ENCODE results near the gene ATP8B3.

The ATP8B3 gene

DNA sequence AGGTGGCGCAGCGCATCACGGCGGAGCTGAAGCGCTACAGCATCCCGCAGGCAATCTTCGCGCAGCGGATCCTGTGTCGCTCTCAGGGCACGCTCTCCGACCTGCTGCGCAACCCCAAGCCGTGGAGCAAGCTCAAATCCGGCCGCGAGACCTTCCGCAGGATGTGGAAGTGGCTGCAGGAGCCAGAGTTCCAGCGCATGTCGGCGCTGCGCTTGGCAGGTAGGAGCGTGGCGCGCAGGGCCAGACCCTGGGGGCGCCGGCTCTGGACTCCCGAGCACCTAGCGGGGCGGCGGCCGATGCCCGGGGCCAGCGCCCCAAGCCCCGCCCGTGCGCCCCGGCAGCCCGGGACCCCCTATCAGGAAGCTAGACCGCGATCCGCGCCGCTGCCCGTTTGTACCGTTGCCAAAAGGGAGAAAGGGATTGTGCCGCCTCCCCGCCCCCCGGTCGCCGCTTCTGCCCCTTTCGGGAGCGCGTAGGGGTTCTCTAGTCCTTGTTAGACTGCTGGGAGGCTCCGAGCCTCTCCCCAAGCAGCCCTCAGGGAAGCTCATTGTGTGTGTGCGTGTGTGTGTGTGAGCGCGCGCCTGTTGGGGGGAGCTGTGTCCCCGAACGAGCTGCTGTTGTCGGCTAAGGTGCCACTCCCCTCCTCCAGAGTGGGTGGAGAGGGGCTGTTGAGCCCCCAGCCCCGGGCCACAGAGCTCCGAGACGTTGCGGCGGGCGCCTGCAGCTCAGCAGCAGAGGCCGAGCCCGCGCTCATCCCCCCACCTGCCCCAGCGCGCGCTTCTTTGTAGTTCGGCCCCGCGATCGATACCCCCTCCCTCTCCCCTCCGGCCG lies 57.2 kb downstream of the ATP8B3 start:
- DNase-seq, result no peak

DNA sequence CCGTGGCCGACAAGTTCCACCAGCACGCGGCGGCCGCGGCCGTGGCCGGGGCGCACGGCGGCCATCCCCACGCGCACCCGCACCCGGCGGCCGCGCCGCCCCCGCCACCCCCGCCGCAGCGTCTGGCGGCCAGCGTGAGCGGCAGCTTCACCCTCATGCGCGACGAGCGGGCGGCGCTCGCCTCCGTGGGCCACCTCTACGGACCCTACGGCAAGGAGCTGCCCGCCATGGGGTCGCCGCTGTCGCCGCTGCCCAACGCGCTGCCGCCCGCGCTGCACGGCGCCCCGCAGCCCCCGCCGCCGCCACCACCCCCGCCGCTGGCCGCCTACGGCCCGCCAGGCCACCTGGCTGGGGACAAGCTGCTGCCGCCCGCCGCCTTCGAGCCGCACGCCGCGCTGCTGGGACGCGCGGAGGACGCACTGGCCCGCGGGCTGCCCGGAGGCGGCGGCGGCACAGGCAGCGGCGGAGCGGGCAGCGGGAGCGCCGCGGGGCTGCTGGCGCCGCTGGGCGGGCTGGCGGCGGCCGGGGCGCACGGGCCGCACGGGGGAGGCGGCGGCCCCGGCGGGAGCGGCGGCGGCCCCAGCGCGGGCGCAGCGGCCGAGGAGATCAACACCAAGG lies 57.9 kb downstream of the ATP8B3 start:
- DNase-seq, result no peak

DNA sequence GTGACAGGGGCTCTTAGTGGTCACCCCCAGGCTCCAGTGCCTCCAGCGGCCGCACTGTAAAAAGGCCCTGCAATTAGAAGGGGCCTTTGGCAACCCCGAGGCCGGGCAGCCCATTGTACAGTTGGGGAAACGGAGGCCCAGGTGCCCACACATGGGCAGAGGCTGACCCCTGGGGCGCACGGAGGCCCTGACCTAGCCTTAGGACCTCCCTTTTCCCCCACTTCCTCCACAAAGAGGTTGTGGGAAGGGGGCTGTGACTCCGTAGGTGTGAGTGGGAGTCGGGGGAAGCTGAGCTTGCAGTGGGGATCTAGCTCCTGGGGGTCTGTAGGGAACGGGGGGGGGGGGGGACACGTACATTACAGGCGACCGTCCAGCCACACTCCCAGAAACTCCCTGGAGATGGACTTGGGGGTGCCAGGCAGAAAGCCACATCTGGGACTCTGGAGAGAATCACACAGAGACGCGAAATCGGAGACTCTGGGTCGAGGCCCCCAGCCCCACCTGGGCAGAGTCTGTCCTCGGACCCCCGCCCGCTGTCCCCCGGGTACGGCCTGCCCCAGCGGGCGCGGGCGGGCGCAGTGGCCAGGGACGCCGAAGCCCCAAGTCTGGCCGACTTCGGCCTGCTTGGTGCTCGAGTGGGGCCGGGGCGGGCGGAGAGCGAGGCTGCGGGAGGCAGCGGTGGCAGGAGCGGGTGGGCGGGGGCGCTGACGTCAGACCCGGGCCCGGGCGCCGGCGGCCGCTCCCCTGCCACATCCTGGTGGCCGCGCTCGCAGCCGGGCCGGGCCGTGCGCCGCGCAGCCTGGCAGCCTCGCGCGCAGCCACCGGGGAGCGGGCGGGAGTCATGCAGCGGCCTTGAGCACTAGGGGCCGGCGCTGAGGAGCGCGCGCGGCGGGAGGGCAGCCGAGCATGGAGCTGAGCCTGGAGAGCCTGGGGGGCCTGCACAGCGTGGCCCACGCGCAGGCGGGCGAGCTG lies 59.0 kb downstream of the ATP8B3 start, which contains the start of gene ONECUT3:
Gene ONECUT3, plus strand, starts transcription at position 750 of the 972 bp plus-strand sequence. Its CDS starts 157 bp downstream, at position 907.
- no peak for DNase-seq

DNA sequence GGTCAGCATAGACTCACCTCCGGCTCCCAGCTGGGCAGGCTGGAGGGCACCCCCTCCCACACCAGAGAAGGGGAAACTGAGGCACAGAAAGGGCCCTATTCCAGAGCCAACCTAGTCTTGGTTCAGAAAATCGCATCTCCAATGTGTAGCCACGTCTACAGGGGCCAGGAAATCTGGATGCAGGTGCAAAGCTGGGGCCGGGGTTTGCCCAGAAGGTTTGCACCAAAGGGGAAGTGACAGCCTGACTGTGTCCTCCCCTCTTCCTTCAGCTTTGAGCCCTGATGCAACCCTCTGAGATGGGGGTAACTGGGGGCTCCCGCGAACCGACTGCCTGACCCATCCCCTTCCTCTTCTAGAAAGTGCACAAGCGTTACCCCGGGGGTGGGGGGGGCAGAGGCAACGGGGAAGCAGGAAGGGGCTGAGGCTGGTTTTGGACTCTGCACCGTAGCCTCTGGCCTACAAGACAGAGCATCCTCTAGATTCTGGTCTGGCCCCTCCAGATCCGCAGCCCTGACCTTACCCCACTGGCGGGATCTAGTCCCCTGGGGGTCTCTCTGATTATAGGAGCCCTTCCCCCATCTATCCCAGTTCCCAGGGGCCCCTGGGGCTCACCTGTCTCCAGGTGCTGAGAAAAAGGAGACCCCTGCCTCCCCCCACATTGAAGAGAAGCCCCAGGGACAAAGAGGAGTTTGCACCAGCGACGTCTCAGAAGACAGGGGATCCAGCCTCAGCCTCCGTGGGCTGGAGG lies 59.9 kb downstream of the ATP8B3 start:
- DNase-seq, result no peak

DNA sequence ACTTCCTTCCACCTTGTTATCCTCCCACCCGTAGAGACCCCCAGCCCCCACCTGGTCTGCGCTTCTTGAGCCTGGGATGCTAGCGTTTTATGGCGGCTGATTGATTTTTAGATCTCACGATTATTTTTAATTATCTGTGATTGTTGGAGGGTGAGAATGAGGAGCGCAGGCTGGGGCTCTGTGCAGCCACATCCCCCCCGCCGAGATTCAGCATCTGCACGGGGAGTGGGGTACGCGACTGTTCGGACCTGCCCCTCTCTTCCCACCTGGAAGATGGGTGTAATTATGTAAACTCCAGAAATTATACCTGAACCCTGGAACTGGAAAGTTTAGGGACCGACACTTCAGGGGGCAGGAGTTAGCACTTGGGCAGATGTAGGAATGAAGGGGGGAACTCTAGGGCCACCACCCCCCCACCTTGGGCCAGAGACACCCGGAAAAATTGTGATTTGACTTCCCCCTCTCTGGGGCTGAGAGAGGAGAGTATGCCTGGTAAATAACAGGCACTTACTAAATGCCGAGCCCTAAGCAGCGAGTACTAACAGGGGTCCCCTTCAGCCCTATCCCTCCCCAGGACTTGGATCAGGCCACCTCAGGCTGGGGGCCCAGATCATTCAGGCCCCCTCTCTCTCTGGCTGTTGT lies 60.6 kb downstream of the ATP8B3 start:
- no peak for DNase-seq

- no peak for DNase-seq
Observed at GRCh38 chr19:1750343-1751021, 61.6 kb downstream of the ATP8B3 start.

GRCh38 chr19:1749373-1750342 lies 62.4 kb downstream of the ATP8B3 start:
- DNase-seq, result no peak

- no peak for DNase-seq
Observed at GRCh38 chr19:1748873-1749341, 63.2 kb downstream of the ATP8B3 start.

DNA sequence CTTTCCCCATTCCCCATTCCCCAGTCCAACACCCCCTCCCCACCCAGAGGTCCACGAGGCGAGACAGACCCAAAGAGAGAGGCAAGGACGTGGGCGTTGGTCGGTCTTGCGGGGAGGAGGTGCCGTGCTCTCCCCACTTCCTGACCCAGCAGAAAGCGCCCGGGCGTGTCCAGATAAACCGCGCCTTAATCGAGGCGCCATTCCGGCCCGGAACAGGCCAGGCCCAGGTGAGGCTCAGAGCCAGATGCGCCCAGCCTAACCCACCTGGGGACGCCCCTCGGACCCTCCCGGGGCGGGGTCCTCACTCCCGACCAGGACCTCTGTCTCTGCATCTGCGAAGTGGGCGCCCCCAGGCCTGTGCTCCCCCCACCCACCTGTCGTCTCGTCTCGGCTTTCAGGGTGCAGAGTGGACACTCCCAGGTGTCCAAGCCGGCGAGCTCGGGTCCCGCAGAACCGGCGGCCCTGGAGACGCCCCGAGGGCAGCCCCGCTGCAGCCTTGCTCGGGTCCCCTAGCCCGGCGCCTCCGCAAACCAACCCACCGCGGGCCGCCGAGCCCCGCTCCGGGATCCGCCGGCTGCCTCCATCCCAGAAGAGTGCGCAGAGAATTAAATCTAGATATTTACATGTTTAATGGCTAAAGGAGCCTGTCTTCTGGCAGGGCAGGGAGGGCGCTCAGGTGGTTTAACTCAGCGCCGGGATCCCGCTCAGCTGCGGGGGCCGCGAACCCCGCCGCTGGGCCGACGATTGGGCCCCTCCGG lies 63.8 kb downstream of the ATP8B3 start:
- no peak for DNase-seq

GRCh38 chr19:1747285-1748114 lies 64.6 kb downstream of the ATP8B3 start:
- no peak for DNase-seq

GRCh38 chr19:1746401-1747284 lies 65.4 kb downstream of the ATP8B3 start:
- no peak for DNase-seq

GRCh38 chr19:1745589-1746031 lies 66.5 kb downstream of the ATP8B3 start:
- no peak for DNase-seq

GRCh38 chr19:1744822-1745563 lies 67.1 kb downstream of the ATP8B3 start:
- DNase-seq, result no peak

- DNase-seq, result no peak
Observed at GRCh38 chr19:1744133-1744665, 67.9 kb downstream of the ATP8B3 start.

DNA sequence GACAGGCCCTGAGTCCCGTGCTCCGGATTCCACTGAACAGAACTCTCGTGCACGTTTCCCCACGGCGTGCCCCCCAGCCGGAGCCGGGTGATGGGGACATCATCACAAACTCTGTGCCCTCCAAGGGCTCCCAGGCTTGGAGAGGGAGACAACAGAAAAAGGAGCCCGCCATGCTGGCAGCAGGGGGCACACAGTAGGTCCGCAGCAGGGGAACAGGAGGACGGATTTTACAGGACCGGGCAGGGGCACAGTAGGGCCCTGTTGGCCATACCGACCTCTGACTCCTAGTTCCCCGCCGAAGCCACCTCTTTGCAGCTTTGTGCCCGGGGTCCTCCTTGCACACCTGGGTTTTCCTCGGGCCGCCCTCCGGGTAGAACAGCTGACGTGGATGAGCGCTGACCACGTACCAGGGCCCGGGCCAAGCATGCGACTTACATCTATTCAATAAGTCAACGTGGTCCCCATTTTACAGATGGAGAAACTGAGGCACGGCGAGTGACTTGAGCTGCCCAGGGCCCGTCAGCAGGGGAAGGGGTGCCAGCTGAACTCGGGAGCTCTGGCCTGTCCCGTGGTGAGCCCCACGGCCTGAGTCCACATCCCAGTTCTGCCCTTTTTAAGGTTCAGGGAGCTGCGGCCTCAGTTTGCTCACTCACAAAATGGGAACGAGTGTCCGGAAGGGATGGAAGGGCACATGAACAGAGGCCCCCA lies 68.9 kb downstream of the ATP8B3 start:
- no peak for DNase-seq
